ENCODE results near the gene CEMIP.
A peak's percentile ranks its signal among the peaks of the same experiment; 100 is the strongest.

The CEMIP gene

GRCh38 chr15:80918196-80918783 is 139.1 kb downstream of the CEMIP start:
- Histone ChIP-seq H3K4me3 (ENCODE audit: low read depth in 1 of 2, low read length in 2 of 2) (no peak overlapping the region), H3K4me1 (ENCODE audit: control insufficient read depth in 1 of 2, insufficient read depth in 2 of 2, low read length in 2 of 2) (peaks cover 0 to 7% of the 10 kb centered on the region in 2 donors), H3K27ac (ENCODE audit: low read length) (no peak overlapping the region), H3K9me3 (ENCODE audit: control insufficient read depth in 1 of 2, low read length in 2 of 2) (no peaks in the 10 kb centered on the region), H3K36me3 (ENCODE audit: control insufficient read depth in 1 of 2, insufficient read depth in 2 of 2, low read length in 2 of 2) (peaks cover 0 to 5% of the 10 kb centered on the region in 2 donors), H3K27me3 (ENCODE audit: low read depth, low read length) (no peaks in the 10 kb centered on the region)

GRCh38 chr15:80920271-80920699 is 141.1 kb downstream of the CEMIP start:
- H3K27ac ChIP-seq (ENCODE audit: low read length), result no peak overlapping the region
- no peaks in the 10 kb centered on the region for H3K27me3 ChIP-seq (ENCODE audit: low read depth, low read length)
- H3K4me1 ChIP-seq (ENCODE audit: control insufficient read depth in 1 of 2, insufficient read depth in 2 of 2, low read length in 2 of 2), result no peaks in the 10 kb centered on the region
- H3K36me3 ChIP-seq (ENCODE audit: control insufficient read depth in 1 of 2, insufficient read depth in 2 of 2, low read length in 2 of 2), result peaks cover 0 to 5% of the 10 kb centered on the region in 2 donors
- no peaks in the 10 kb centered on the region for H3K9me3 ChIP-seq (ENCODE audit: control insufficient read depth in 1 of 2, low read length in 2 of 2)
- H3K4me3 ChIP-seq (ENCODE audit: low read depth in 1 of 2, low read length in 2 of 2), result no peak overlapping the region

DNA sequence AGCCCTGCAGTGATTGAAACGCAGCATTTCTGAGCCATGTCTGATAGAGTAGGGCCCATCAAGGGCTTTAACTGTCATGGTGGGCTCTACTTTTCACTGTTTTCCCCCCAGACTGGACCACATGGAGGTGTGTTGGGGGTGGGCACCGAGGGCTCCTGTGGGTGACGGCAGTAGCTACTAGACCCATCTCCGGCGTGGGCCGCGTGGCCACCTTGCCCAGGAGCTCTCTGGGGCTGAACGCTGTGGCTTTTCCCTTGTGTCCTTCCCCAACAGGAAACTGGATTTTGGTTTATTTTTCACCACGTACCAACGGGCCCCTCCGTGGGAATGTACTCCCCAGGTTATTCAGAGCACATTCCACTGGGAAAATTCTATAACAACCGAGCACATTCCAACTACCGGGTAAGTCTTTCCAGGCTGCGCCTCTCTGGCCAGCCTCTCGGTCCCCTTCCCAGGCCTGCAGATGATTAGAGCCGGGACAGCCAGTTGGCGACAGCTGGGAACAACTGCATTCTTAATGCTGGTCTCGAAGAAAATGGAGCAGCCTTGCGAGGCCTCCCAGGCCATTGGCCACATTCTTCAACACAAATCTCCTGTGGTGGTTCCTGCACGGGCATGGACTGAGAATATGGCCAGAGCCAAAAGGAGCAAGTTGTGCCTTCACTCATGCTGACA is 142.7 kb downstream of the CEMIP start:
- Histone ChIP-seq H3K27ac (ENCODE audit: low read length) (no peak overlapping the region), H3K27me3 (ENCODE audit: low read depth, low read length) (no peaks in the 10 kb centered on the region), H3K4me3 (ENCODE audit: low read depth in 1 of 2, low read length in 2 of 2) (no peak overlapping the region), H3K9me3 (ENCODE audit: control insufficient read depth in 1 of 2, low read length in 2 of 2) (no peaks in the 10 kb centered on the region), H3K4me1 (ENCODE audit: control insufficient read depth in 1 of 2, insufficient read depth in 2 of 2, low read length in 2 of 2) (no peaks in the 10 kb centered on the region), H3K36me3 (ENCODE audit: control insufficient read depth in 1 of 2, insufficient read depth in 2 of 2, low read length in 2 of 2) (peaks cover 0 to 5% of the 10 kb centered on the region in 2 donors)

GRCh38 chr15:80923668-80924067 is 144.5 kb downstream of the CEMIP start:
- Histone ChIP-seq H3K27ac (ENCODE audit: low read length) (no peak overlapping the region), H3K36me3 (ENCODE audit: control insufficient read depth in 1 of 2, insufficient read depth in 2 of 2, low read length in 2 of 2) (peaks cover 0 to 5% of the 10 kb centered on the region in 2 donors), H3K4me3 (ENCODE audit: low read depth in 1 of 2, low read length in 2 of 2) (no peak overlapping the region), H3K9me3 (ENCODE audit: control insufficient read depth in 1 of 2, low read length in 2 of 2) (no peaks in the 10 kb centered on the region), H3K27me3 (ENCODE audit: low read depth, low read length) (no peaks in the 10 kb centered on the region), H3K4me1 (ENCODE audit: control insufficient read depth in 1 of 2, insufficient read depth in 2 of 2, low read length in 2 of 2) (no peaks in the 10 kb centered on the region)

DNA sequence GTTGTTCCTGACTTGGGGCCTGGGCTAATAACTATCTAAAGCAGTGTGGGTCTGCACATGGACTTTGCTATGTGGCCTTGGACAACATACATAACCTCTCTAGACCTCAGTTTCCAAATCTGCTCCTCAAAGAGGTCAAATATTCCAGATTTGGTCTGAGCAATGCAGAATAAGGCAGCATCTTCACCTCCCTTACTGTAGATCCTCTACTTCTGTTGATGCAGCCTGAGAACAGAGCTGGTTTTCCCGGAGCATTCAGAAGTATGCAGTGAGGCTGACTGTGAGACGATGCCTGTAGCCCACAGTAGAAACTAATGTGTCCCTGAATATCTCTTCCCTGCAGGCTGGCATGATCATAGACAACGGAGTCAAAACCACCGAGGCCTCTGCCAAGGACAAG is 145.1 kb downstream of the CEMIP start:
- no peak overlapping the region for H3K4me3 ChIP-seq (ENCODE audit: low read depth in 1 of 2, low read length in 2 of 2)
- peaks cover 0 to 5% of the 10 kb centered on the region in 2 donors for H3K36me3 ChIP-seq (ENCODE audit: control insufficient read depth in 1 of 2, insufficient read depth in 2 of 2, low read length in 2 of 2)
- H3K27ac ChIP-seq (ENCODE audit: low read length), result no peak overlapping the region
- no peaks in the 10 kb centered on the region for H3K27me3 ChIP-seq (ENCODE audit: low read depth, low read length)
- H3K9me3 ChIP-seq (ENCODE audit: control insufficient read depth in 1 of 2, low read length in 2 of 2), result no peaks in the 10 kb centered on the region
- no peaks in the 10 kb centered on the region for H3K4me1 ChIP-seq (ENCODE audit: control insufficient read depth in 1 of 2, insufficient read depth in 2 of 2, low read length in 2 of 2)

DNA sequence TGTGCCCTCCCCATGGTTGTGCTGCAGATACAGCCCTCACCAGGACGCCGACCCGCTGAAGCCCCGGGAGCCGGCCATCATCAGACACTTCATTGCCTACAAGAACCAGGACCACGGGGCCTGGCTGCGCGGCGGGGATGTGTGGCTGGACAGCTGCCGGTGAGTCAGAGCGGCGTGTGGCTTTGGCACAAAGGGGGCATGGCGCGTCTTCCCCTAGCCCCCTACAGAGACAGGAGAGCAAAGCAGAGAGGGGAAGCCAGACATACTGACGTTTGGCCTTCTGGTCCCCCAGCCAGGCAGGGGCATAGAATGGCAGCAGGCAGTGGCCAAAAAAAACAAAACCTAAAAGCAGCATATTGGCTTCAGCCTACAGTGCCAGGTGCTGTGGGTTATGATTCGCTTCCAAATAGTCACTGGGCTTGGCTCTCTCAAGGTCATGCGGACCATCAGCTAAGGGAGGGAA is 146.5 kb downstream of the CEMIP start:
- H3K36me3 ChIP-seq (ENCODE audit: control insufficient read depth in 1 of 2, insufficient read depth in 2 of 2, low read length in 2 of 2), result no peaks in the 10 kb centered on the region
- H3K27ac ChIP-seq (ENCODE audit: low read length), result no peak overlapping the region
- no peak overlapping the region for H3K4me3 ChIP-seq (ENCODE audit: low read depth in 1 of 2, low read length in 2 of 2)
- H3K27me3 ChIP-seq (ENCODE audit: low read depth, low read length), result no peaks in the 10 kb centered on the region
- no peaks in the 10 kb centered on the region for H3K9me3 ChIP-seq (ENCODE audit: control insufficient read depth in 1 of 2, low read length in 2 of 2)
- no peaks in the 10 kb centered on the region for H3K4me1 ChIP-seq (ENCODE audit: control insufficient read depth in 1 of 2, insufficient read depth in 2 of 2, low read length in 2 of 2)

DNA sequence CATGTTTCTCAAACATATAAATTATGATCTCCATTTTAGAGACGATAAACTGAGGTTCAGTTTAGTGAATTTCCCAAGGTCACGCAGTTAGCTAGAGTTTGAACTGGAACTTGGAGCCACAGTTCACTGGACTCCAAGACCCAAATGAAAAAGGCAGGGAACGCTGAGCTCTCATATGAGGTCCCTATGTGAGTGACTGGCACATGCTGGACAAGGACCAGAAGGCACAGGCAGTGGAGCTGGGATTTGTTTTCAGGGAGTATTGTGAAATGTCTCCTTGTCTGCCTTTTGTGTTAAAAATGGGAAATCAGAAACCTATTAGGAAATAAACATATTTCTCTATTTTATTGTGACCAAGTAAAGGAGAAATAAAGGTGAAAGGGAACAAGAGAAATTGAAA is 147.0 kb downstream of the CEMIP start:
- no peaks in the 10 kb centered on the region for H3K36me3 ChIP-seq (ENCODE audit: control insufficient read depth in 1 of 2, insufficient read depth in 2 of 2, low read length in 2 of 2)

GRCh38 chr15:80929225-80929624 is 150.1 kb downstream of the CEMIP start:
- Histone ChIP-seq H3K9me3 (ENCODE audit: control insufficient read depth in 1 of 2, low read length in 2 of 2) (no peaks in the 10 kb centered on the region), H3K27ac (ENCODE audit: low read length) (no peak overlapping the region), H3K36me3 (ENCODE audit: control insufficient read depth in 1 of 2, insufficient read depth in 2 of 2, low read length in 2 of 2) (no peaks in the 10 kb centered on the region), H3K4me3 (ENCODE audit: low read depth in 1 of 2, low read length in 2 of 2) (no peak overlapping the region), H3K4me1 (ENCODE audit: control insufficient read depth in 1 of 2, insufficient read depth in 2 of 2, low read length in 2 of 2) (peaks cover 0 to 13% of the 10 kb centered on the region in 2 donors), H3K27me3 (ENCODE audit: low read depth, low read length) (no peaks in the 10 kb centered on the region)

More for the DNA sequence above, 147.0 kb downstream of the CEMIP start:
- Histone ChIP-seq H3K9me3 (ENCODE audit: control insufficient read depth in 1 of 2, low read length in 2 of 2) (no peaks in the 10 kb centered on the region), H3K4me1 (ENCODE audit: control insufficient read depth in 1 of 2, insufficient read depth in 2 of 2, low read length in 2 of 2) (no peaks in the 10 kb centered on the region), H3K27me3 (ENCODE audit: low read depth, low read length) (no peaks in the 10 kb centered on the region), H3K4me3 (ENCODE audit: low read depth in 1 of 2, low read length in 2 of 2) (no peak overlapping the region), H3K27ac (ENCODE audit: low read length) (no peak overlapping the region)

GRCh38 chr15:80929689-80930088 is 150.5 kb downstream of the CEMIP start:
- H3K9me3 ChIP-seq (ENCODE audit: control insufficient read depth in 1 of 2, low read length in 2 of 2), result no peaks in the 10 kb centered on the region
- H3K36me3 ChIP-seq (ENCODE audit: control insufficient read depth in 1 of 2, insufficient read depth in 2 of 2, low read length in 2 of 2), result no peaks in the 10 kb centered on the region
- H3K4me3 ChIP-seq (ENCODE audit: low read depth in 1 of 2, low read length in 2 of 2), result no peak overlapping the region

DNA sequence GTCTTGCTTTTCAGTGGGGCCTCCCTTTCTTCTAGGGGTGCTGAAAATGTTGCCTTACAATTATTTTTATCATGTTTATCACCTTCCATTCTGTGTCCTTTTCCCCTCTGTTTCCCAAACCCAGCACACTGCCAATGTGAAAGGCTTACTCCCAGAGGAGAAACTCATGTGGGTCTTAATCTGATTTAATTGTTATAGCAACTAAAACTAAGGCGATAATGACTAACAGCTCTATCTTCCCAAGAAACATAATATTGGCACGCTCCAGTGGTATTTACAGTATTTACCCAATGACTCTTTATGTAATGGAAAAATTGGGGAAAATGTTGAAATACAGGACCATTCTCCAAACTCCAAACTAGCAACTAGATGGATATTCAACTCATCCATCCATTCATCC is 152.0 kb downstream of the CEMIP start:
- Histone ChIP-seq H3K27me3 (ENCODE audit: low read depth, low read length) (no peaks in the 10 kb centered on the region), H3K27ac (ENCODE audit: low read length) (no peak overlapping the region), H3K9me3 (ENCODE audit: control insufficient read depth in 1 of 2, low read length in 2 of 2) (no peaks in the 10 kb centered on the region), H3K36me3 (ENCODE audit: control insufficient read depth in 1 of 2, insufficient read depth in 2 of 2, low read length in 2 of 2) (no peaks in the 10 kb centered on the region), H3K4me1 (ENCODE audit: control insufficient read depth in 1 of 2, insufficient read depth in 2 of 2, low read length in 2 of 2) (peaks cover 0 to 13% of the 10 kb centered on the region in 2 donors), H3K4me3 (ENCODE audit: low read depth in 1 of 2, low read length in 2 of 2) (no peak overlapping the region)

More at GRCh38 chr15:80929689-80930088, 150.5 kb downstream of the CEMIP start:
- Histone ChIP-seq H3K27me3 (ENCODE audit: low read depth, low read length) (no peaks in the 10 kb centered on the region), H3K4me1 (ENCODE audit: control insufficient read depth in 1 of 2, insufficient read depth in 2 of 2, low read length in 2 of 2) (peaks cover 0 to 13% of the 10 kb centered on the region in 2 donors), H3K27ac (ENCODE audit: low read length) (no peak overlapping the region)

- H3K4me1 ChIP-seq (ENCODE audit: control insufficient read depth in 1 of 2, insufficient read depth in 2 of 2, low read length in 2 of 2), result peaks cover 0 to 16% of the 10 kb centered on the region in 2 donors
- no peaks in the 10 kb centered on the region for H3K36me3 ChIP-seq (ENCODE audit: control insufficient read depth in 1 of 2, insufficient read depth in 2 of 2, low read length in 2 of 2)
- H3K27ac ChIP-seq (ENCODE audit: low read length), result peak overlapping the region; percentile 17
- no peaks in the 10 kb centered on the region for H3K27me3 ChIP-seq (ENCODE audit: low read depth, low read length)
- H3K4me3 ChIP-seq (ENCODE audit: low read depth in 1 of 2, low read length in 2 of 2), result no peak overlapping the region
- H3K9me3 ChIP-seq (ENCODE audit: control insufficient read depth in 1 of 2, low read length in 2 of 2), result no peaks in the 10 kb centered on the region
Measured at GRCh38 chr15:80931721-80932512, 152.7 kb downstream of the CEMIP start.
